ENCODE data around the gene ADPRS. TPM values are rescaled to one million over a fixed set of nuclear protein-coding genes. Genes with fewer than 3 reads are reported as not detected.

Gene ADPRS
- 22.1 and 23.8 TPM in 2 replicates for total RNA-seq (2012; rRNA removed)

- H3K27me3 ChIP-seq (ENCODE audit: control insufficient read depth, insufficient read depth, low read length), result no peaks in the 10 kb centered on the region
- H3K4me2 ChIP-seq (ENCODE audit: low read length), result peak within 1 kb of the TSS; percentile 96
- no peaks in the 10 kb centered on the region for H3K9me3 ChIP-seq (replicated peaks; ENCODE audit: low read length)
- H3K4me3 ChIP-seq (ENCODE audit: low read length), result peak within 1 kb of the TSS; percentile 91
- peak within 1 kb of the TSS; percentile 86 for H3K9ac ChIP-seq (ENCODE audit: low read depth, low read length)
- peaks cover 20% of the 10 kb centered on the region for H3K4me1 ChIP-seq (ENCODE audit: control insufficient read depth, insufficient read depth, low read length)
- peaks cover 21% of the 10 kb centered on the region for H3K36me3 ChIP-seq (ENCODE audit: insufficient read depth, low read length)
Measured at GRCh38 chr1:36088577-36089392, at the start of gene ADPRS. Gene ADPRS (plus strand): TSS chr1:36088892. CDS start chr1:36088905, 13 bp downstream.

GRCh38 chr1:36040238-36040637, 48.5 kb upstream of the ADPRS start:
- H3K4me2 ChIP-seq (ENCODE audit: low read length), result no peak overlapping the region
- H3K27me3 ChIP-seq (ENCODE audit: control insufficient read depth, insufficient read depth, low read length), result no peaks in the 10 kb centered on the region
- H3K9ac ChIP-seq (ENCODE audit: low read depth, low read length), result no peak overlapping the region
- no peaks in the 10 kb centered on the region for H3K4me1 ChIP-seq (ENCODE audit: control insufficient read depth, insufficient read depth, low read length)
- no peak overlapping the region for H3K4me3 ChIP-seq (ENCODE audit: low read length)
- H3K36me3 ChIP-seq (ENCODE audit: insufficient read depth, low read length), result peaks cover 37% of the 10 kb centered on the region
- H3K9me3 ChIP-seq (replicated peaks; ENCODE audit: low read length), result no peaks in the 10 kb centered on the region

- Histone ChIP-seq H3K4me2 (ENCODE audit: low read length) (no peak overlapping the region), H3K27me3 (ENCODE audit: control insufficient read depth, insufficient read depth, low read length) (no peaks in the 10 kb centered on the region), H3K9ac (ENCODE audit: low read depth, low read length) (no peak overlapping the region), H3K36me3 (ENCODE audit: insufficient read depth, low read length) (peaks cover 7% of the 10 kb centered on the region), H3K9me3 (replicated peaks; ENCODE audit: low read length) (no peaks in the 10 kb centered on the region), H3K4me3 (ENCODE audit: low read length) (no peak overlapping the region), H3K4me1 (ENCODE audit: control insufficient read depth, insufficient read depth, low read length) (no peaks in the 10 kb centered on the region)
Measured at GRCh38 chr1:36051821-36052220, 36.9 kb upstream of the ADPRS start.

- H3K4me2 ChIP-seq (ENCODE audit: low read length), result no peak overlapping the region
- no peaks in the 10 kb centered on the region for H3K27me3 ChIP-seq (ENCODE audit: control insufficient read depth, insufficient read depth, low read length)
Measured at GRCh38 chr1:36053978-36054377, 34.7 kb upstream of the ADPRS start.

GRCh38 chr1:36055706-36056105, 33.0 kb upstream of the ADPRS start:
- no peak overlapping the region for H3K4me3 ChIP-seq (ENCODE audit: low read length)
- peaks cover 4% of the 10 kb centered on the region for H3K36me3 ChIP-seq (ENCODE audit: insufficient read depth, low read length)
- no peaks in the 10 kb centered on the region for H3K4me1 ChIP-seq (ENCODE audit: control insufficient read depth, insufficient read depth, low read length)

More at GRCh38 chr1:36053978-36054377, 34.7 kb upstream of the ADPRS start:
- Histone ChIP-seq H3K9me3 (replicated peaks; ENCODE audit: low read length) (no peaks in the 10 kb centered on the region), H3K4me3 (ENCODE audit: low read length) (no peak overlapping the region), H3K9ac (ENCODE audit: low read depth, low read length) (no peak overlapping the region), H3K36me3 (ENCODE audit: insufficient read depth, low read length) (peaks cover 6% of the 10 kb centered on the region), H3K4me1 (ENCODE audit: control insufficient read depth, insufficient read depth, low read length) (no peaks in the 10 kb centered on the region)

GRCh38 chr1:36062315-36062714, 26.4 kb upstream of the ADPRS start:
- H3K9me3 ChIP-seq (replicated peaks; ENCODE audit: low read length), result no peaks in the 10 kb centered on the region
- no peaks in the 10 kb centered on the region for H3K27me3 ChIP-seq (ENCODE audit: control insufficient read depth, insufficient read depth, low read length)
- H3K4me1 ChIP-seq (ENCODE audit: control insufficient read depth, insufficient read depth, low read length), result no peaks in the 10 kb centered on the region
- H3K9ac ChIP-seq (ENCODE audit: low read depth, low read length), result no peak overlapping the region
- peaks cover 4% of the 10 kb centered on the region for H3K36me3 ChIP-seq (ENCODE audit: insufficient read depth, low read length)
- H3K4me3 ChIP-seq (ENCODE audit: low read length), result no peak overlapping the region
- no peak overlapping the region for H3K4me2 ChIP-seq (ENCODE audit: low read length)

More at GRCh38 chr1:36055706-36056105, 33.0 kb upstream of the ADPRS start:
- no peak overlapping the region for H3K4me2 ChIP-seq (ENCODE audit: low read length)
- no peaks in the 10 kb centered on the region for H3K27me3 ChIP-seq (ENCODE audit: control insufficient read depth, insufficient read depth, low read length)
- H3K9me3 ChIP-seq (replicated peaks; ENCODE audit: low read length), result no peaks in the 10 kb centered on the region
- no peak overlapping the region for H3K9ac ChIP-seq (ENCODE audit: low read depth, low read length)

- Histone ChIP-seq H3K4me3 (ENCODE audit: low read length) (no peak overlapping the region), H3K9me3 (replicated peaks; ENCODE audit: low read length) (no peaks in the 10 kb centered on the region), H3K9ac (ENCODE audit: low read depth, low read length) (no peak overlapping the region), H3K4me1 (ENCODE audit: control insufficient read depth, insufficient read depth, low read length) (no peaks in the 10 kb centered on the region), H3K27me3 (ENCODE audit: control insufficient read depth, insufficient read depth, low read length) (no peaks in the 10 kb centered on the region), H3K36me3 (ENCODE audit: insufficient read depth, low read length) (no peaks in the 10 kb centered on the region), H3K4me2 (ENCODE audit: low read length) (no peak overlapping the region)
Measured at GRCh38 chr1:36067871-36068270, 20.8 kb upstream of the ADPRS start.

- H3K9ac ChIP-seq (ENCODE audit: low read depth, low read length), result no peak overlapping the region
- H3K9me3 ChIP-seq (replicated peaks; ENCODE audit: low read length), result no peaks in the 10 kb centered on the region
- H3K4me1 ChIP-seq (ENCODE audit: control insufficient read depth, insufficient read depth, low read length), result no peaks in the 10 kb centered on the region
- H3K4me2 ChIP-seq (ENCODE audit: low read length), result no peak overlapping the region
- no peaks in the 10 kb centered on the region for H3K27me3 ChIP-seq (ENCODE audit: control insufficient read depth, insufficient read depth, low read length)
- H3K4me3 ChIP-seq (ENCODE audit: low read length), result no peak overlapping the region
- no peaks in the 10 kb centered on the region for H3K36me3 ChIP-seq (ENCODE audit: insufficient read depth, low read length)
Measured at GRCh38 chr1:36068866-36069265, 19.8 kb upstream of the ADPRS start.

- H3K4me1 ChIP-seq (ENCODE audit: control insufficient read depth, insufficient read depth, low read length), result no peaks in the 10 kb centered on the region
- no peak overlapping the region for H3K4me3 ChIP-seq (ENCODE audit: low read length)
- H3K36me3 ChIP-seq (ENCODE audit: insufficient read depth, low read length), result no peaks in the 10 kb centered on the region
- no peak overlapping the region for H3K4me2 ChIP-seq (ENCODE audit: low read length)
- H3K9me3 ChIP-seq (replicated peaks; ENCODE audit: low read length), result no peaks in the 10 kb centered on the region
- H3K9ac ChIP-seq (ENCODE audit: low read depth, low read length), result no peak overlapping the region
- no peaks in the 10 kb centered on the region for H3K27me3 ChIP-seq (ENCODE audit: control insufficient read depth, insufficient read depth, low read length)
Measured at GRCh38 chr1:36070349-36070748, 18.3 kb upstream of the ADPRS start.

- Histone ChIP-seq H3K9me3 (replicated peaks; ENCODE audit: low read length) (no peaks in the 10 kb centered on the region), H3K4me3 (ENCODE audit: low read length) (no peak overlapping the region), H3K9ac (ENCODE audit: low read depth, low read length) (no peak overlapping the region), H3K4me1 (ENCODE audit: control insufficient read depth, insufficient read depth, low read length) (no peaks in the 10 kb centered on the region), H3K4me2 (ENCODE audit: low read length) (no peak overlapping the region), H3K36me3 (ENCODE audit: insufficient read depth, low read length) (no peaks in the 10 kb centered on the region), H3K27me3 (ENCODE audit: control insufficient read depth, insufficient read depth, low read length) (peaks cover 3% of the 10 kb centered on the region)
Measured at GRCh38 chr1:36076979-36077573, 11.6 kb upstream of the ADPRS start.

GRCh38 chr1:36080236-36080635, 8.5 kb upstream of the ADPRS start:
- H3K4me1 ChIP-seq (ENCODE audit: control insufficient read depth, insufficient read depth, low read length), result peaks cover 6% of the 10 kb centered on the region
- no peaks in the 10 kb centered on the region for H3K9me3 ChIP-seq (replicated peaks; ENCODE audit: low read length)
- H3K4me3 ChIP-seq (ENCODE audit: low read length), result no peak overlapping the region

More at GRCh38 chr1:36080236-36080635, 8.5 kb upstream of the ADPRS start:
- Histone ChIP-seq H3K4me2 (ENCODE audit: low read length) (no peak overlapping the region), H3K36me3 (ENCODE audit: insufficient read depth, low read length) (no peaks in the 10 kb centered on the region), H3K9ac (ENCODE audit: low read depth, low read length) (no peak overlapping the region), H3K27me3 (ENCODE audit: control insufficient read depth, insufficient read depth, low read length) (peaks cover 4% of the 10 kb centered on the region)
